Gastrocnemius medialis (tissue), 4 donors: Measurements from ENCODE around the gene ADAMTS2.

Experiments used
- CTCF ChIP-seq, 5 experiments: fragments of 450-650 bp in 3 of 5; fragments of 200-600 bp in 2 of 5; sonication (generic) in 2 of 5; IDR thresholded peaks in 4 of 5; conservative IDR thresholded peaks in 1 of 5; 1 replicate in 4 of 5; 2 replicates in 1 of 5; pipeline ENCODE4 v1.5.1; 2016 to 2019; ENCODE audit warnings: antibody characterized with exemption in 5 of 5, mild to moderate bottlenecking in 3 of 5, moderate library complexity in 3 of 5
- POLR2A ChIP-seq, 2 donors: fragments of 450-650 bp; IDR thresholded peaks; one replicate each; pipeline ENCODE4 v1.6.1; 2017; ENCODE audit warnings: antibody characterized with exemption in 2 of 2, mild to moderate bottlenecking in 2 of 2, moderate library complexity in 2 of 2

GRCh38 chr5:179361037-179361603 lies 15.9 kb upstream of the ADAMTS2 start:
- TF ChIP-seq CTCF (IDR thresholded peaks at IDR 0.05 in 4 of 5, conservative IDR thresholded peaks at IDR 0.05 in 1 of 5) (no peak), POLR2A (IDR thresholded peaks at IDR 0.05) (no peak)
